IPS DF 6.9 (cell line): ENCODE results near the gene YY1.
"Not testable (repeated sequence)": the region's sequence is repeated elsewhere in the genome, so short reads cannot be mapped to it uniquely, and the experiment has no call there.

Experiments
- DNase-seq: peaks from one replicate; pipeline ENCODE4 v3.0.0-alpha.2; 2013; ENCODE audit warnings: low read depth, low spot score
- H3K27ac ChIP-seq: one replicate; pipeline ENCODE4 v1.5.1; 2013; ENCODE audit warnings: low read length, control low read depth
- H3K27me3 ChIP-seq: 2 replicates; pipeline ENCODE4 v1.6.1; 2013; ENCODE audit warnings: mild to moderate bottlenecking, low read length; ENCODE audit not compliant: control insufficient read depth, insufficient read depth
- H3K36me3 ChIP-seq: 2 replicates; pipeline ENCODE4 v1.6.1; 2013; ENCODE audit warnings: low read length; ENCODE audit not compliant: control insufficient read depth, insufficient read depth
- H3K4me1 ChIP-seq: 2 replicates; pipeline ENCODE4 v1.6.1; 2013; ENCODE audit warnings: low read length; ENCODE audit not compliant: control insufficient read depth, insufficient read depth
- H3K4me3 ChIP-seq: 2 replicates; pipeline ENCODE4 v1.5.1; 2013; ENCODE audit warnings: mild to moderate bottlenecking, low read length
- H3K9me3 ChIP-seq: 2 replicates; pipeline ENCODE4 v1.6.1; 2013; ENCODE audit warnings: low read length, inconsistent platforms; ENCODE audit not compliant: control insufficient read depth, insufficient read depth
- WGBS: extraction: QIAGEN DNeasy Blood & Tissue Kit; methylation state at CpG from one replicate; pipeline ENCODE4 v1.1.7; 2013; ENCODE audit warnings: mixed read lengths, missing lambda C conversion rate; ENCODE audit not compliant: insufficient read length, insufficient coverage; 5-methylcytosine and 5-hydroxymethylcytosine counted together

The YY1 gene

DNA sequence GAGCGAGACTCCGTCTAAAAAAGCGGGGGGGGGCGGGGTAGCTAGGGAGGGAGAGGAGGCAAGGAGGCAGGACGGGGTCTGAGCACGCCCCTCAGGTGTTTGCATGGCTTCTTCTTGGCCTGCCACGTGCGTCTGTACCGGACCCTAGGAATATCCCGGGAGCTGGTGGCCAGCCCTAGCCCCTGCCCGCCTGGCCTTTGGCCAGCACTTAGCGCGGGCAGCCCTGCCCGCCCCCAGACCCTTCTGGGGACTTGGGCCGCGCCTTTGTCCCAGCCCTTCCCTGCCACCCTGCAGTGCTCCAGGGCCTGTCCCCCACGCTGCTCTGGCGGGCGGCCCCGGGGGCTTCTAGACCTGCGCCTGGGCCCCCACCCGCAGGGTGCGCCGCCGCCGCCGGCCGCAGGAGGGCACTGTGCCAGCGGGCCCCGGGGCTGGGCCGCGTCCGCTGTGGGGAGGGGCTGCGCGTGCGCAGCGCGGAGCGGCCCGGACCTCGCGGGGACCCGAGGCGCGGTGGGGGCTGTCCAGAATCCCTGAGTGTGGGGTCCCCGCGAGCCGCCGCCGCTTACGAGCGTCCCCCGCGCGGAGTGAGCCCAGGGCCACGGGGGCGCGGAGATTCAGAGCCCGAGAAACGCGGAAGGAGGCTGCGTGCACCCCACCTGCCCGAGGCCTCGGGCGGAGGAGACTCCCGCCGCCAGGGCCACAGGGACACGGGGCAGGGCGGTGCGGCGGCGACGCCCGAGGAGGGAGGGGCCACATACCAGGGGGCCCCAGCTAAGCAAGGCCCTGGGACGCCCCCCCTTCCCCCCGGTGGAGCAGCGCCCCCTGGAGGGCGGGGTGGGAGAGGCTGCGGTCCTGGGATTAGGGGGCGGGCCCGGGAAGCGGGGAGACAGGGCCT lies 46.3 kb downstream of the YY1 start:
- H3K4me1 ChIP-seq, result peaks cover 8% of the 10 kb centered on the region
- no peaks in the 10 kb centered on the region for H3K27me3 ChIP-seq
- no CpG with 5 or more reads among the region's 82 CpGs for WGBS
- peak overlapping the region; percentile 73; the same call in 1 of the 2 replicates for H3K4me3 ChIP-seq
- H3K36me3 ChIP-seq, result no peaks in the 10 kb centered on the region
- DNase-seq, result no peak
- H3K27ac ChIP-seq, result no peak overlapping the region
- H3K9me3 ChIP-seq, result no peaks in the 10 kb centered on the region

DNA sequence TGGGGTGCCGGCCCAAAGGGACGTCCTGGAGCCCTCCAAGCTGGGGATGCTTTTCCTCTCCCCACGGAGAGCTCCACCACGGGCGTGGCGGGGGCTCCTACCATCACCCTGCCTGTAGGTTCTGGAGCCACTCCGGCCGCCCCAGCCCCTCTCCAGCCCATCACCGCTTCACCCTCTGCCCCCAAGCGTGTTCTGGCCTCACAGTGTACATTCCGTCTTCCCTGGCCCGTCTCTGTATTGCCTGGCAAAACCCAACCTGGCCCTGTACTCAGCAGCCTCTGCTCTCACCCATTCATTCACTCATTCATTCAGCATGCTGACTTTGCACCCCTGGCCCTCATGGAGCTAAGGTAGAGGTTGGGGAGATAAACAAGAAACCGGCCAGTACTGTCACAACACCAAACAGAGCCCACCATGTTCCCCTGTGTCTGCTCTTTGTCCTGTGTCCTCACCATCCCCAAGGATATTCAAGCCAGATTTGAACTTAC lies 47.0 kb downstream of the YY1 start:
- H3K4me1 ChIP-seq, result peaks cover 9% of the 10 kb centered on the region
- peaks cover 5% of the 10 kb centered on the region for H3K36me3 ChIP-seq
- no peak for DNase-seq
- H3K27me3 ChIP-seq, result no peaks in the 10 kb centered on the region
- H3K4me3 ChIP-seq, result peak overlapping the region; percentile 73; the same call in 1 of the 2 replicates
- no peak overlapping the region for H3K27ac ChIP-seq
- WGBS, result no CpG with 5 or more reads among the region's 13 CpGs
- H3K9me3 ChIP-seq, result no peaks in the 10 kb centered on the region

DNA sequence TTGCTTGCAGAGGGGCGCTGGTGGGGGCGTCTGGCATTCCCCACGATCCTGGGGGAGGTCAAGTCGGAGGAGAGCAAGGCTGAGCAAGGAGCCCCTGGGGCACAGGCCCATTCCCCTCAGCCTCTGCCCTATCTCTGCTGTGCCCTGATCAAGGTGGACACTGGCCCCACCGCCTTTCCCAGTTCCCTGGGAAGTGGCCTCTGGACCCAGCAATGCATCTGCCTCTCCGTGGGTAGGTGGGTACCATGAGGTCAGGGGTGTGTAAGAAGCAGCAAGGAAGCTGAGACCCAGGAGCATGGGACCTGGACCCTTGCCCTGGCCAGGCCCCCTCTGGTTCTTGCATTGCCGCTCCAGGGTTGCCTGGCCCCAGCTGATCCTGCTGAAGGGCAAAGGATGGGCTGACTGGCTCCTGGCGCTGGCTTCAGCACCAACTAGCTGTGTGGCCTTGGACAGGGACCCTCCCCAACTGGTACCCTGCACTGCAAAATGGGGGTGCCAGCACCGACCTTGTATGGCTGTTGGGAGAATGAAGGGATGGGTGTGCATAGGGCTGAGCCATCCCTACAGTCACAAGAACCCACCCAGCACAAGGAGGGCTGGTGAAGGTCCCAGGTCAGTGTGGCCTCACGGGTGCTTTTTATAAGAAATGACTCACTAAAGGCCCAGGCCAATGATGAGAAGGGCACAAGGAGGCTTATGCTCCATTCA lies 47.7 kb downstream of the YY1 start:
- H3K36me3 ChIP-seq, result peaks cover 12% of the 10 kb centered on the region
- no CpG with 5 or more reads among the region's 10 CpGs for WGBS
- H3K4me3 ChIP-seq, result no peak overlapping the region
- H3K4me1 ChIP-seq, result peaks cover 9% of the 10 kb centered on the region
- H3K27ac ChIP-seq, result no peak overlapping the region
- no peak for DNase-seq
- H3K27me3 ChIP-seq, result no peaks in the 10 kb centered on the region
- no peaks in the 10 kb centered on the region for H3K9me3 ChIP-seq

DNA sequence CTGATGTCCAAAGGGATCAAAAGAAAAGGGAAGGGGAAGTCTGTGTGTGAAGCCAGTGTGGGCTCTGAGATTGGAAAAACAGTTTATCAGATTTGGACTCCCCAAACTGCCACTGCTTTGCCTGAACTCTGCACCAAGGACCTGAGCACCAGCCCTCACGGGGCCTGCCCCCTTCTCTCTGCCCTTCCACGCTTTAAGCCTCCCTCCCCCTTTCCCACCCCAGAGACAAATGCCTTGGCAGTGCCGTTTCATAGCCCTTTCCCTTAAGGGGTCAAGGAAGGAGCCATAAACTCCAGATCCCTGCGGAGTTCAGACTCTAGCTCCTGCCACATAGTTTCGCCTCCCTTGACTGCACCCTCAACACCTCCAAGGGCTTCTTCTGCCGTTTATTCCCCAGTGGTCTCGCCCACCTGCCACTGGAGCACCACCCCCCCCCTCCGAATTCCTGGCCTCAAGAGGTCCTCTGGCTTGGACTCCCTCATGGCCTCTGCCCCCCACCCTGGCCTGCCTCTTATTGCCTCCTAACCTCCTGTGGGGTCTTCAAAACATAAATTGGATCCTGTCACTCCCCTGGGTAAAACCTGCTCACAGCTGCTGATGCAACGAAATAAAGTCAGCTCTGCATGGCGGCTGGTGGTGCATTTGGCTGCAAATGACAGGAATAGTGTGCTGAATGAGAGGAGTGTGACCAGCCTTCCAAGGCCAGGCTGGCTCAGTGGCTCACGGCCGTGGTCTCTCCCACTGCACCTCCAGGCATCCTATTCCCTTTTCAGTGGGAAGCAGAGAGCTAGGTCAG lies 48.5 kb downstream of the YY1 start:
- H3K4me3 ChIP-seq, result no peak overlapping the region
- WGBS, result no CpG with 5 or more reads among the region's 12 CpGs
- peaks cover 18% of the 10 kb centered on the region for H3K36me3 ChIP-seq
- no peaks in the 10 kb centered on the region for H3K27me3 ChIP-seq
- H3K4me1 ChIP-seq, result peaks cover 9% of the 10 kb centered on the region
- H3K27ac ChIP-seq, result no peak overlapping the region
- DNase-seq, result no peak
- H3K9me3 ChIP-seq, result no peaks in the 10 kb centered on the region

DNA sequence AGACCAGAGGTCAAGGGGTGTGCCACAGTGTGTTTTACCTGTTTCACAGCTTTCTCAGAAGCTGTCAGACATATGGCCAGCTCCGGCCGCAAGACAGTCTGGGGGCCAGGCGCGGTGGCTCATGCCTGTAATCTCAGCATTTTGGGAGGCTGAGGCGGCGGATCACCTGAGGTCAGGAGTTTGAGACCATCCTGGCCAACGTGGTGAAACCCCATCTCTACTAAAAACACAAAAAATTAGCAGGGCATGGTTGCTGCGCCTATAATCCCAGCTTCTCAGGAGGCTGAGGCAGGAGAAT lies 49.0 kb downstream of the YY1 start:
- no CpG with 5 or more reads among the region's 8 CpGs for WGBS
- not testable (repeated sequence) for H3K27ac ChIP-seq, DNase-seq, H3K9me3 ChIP-seq, H3K4me3 ChIP-seq, H3K27me3 ChIP-seq, H3K4me1 ChIP-seq
- peaks cover 24% of the 10 kb centered on the region for H3K36me3 ChIP-seq

DNA sequence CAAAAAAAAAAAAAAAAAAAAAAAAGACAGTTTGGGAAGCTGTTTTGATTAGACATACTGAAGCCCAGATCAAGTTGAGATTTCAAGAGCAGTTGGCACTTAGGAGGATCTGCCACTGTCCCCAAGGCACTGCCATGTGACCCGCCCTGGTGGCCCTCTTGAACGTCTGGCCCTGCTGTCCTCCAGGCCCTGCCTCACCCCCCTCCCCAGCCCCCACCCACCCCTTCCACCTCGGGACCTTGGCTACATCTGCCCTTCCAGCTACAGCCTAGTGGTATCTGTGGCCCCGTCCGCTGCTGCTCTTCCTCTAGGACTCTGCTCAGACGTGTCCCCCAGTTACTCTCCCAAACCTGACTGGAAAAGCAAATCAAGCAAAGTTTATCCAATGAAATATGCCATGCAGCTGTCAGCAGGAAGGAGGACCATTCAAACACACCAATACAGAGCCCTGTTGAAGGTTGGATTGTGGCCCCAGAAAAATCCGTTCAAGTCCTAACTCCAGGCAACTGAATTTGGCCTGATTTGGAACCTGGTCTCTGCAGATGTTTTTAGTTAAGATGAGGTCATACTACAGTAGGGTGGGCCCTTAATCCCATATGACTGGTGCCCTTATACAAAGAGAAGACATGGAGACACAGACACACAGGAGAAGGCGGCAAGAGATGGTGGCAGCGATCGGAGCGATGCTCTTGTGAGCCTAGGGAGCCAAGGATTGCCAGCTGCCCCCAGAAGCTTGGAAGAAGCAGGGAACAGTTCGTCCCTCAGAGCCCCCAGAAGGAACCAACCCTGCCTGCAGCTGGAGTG lies 49.6 kb downstream of the YY1 start:
- Histone ChIP-seq H3K27me3 (no peaks in the 10 kb centered on the region), H3K4me1 (peaks cover 9% of the 10 kb centered on the region), H3K9me3 (no peaks in the 10 kb centered on the region), H3K4me3 (no peak overlapping the region), H3K36me3 (peaks cover 26% of the 10 kb centered on the region), H3K27ac (no peak overlapping the region)
- WGBS, result no CpG with 5 or more reads among the region's 12 CpGs
- no peak for DNase-seq

DNA sequence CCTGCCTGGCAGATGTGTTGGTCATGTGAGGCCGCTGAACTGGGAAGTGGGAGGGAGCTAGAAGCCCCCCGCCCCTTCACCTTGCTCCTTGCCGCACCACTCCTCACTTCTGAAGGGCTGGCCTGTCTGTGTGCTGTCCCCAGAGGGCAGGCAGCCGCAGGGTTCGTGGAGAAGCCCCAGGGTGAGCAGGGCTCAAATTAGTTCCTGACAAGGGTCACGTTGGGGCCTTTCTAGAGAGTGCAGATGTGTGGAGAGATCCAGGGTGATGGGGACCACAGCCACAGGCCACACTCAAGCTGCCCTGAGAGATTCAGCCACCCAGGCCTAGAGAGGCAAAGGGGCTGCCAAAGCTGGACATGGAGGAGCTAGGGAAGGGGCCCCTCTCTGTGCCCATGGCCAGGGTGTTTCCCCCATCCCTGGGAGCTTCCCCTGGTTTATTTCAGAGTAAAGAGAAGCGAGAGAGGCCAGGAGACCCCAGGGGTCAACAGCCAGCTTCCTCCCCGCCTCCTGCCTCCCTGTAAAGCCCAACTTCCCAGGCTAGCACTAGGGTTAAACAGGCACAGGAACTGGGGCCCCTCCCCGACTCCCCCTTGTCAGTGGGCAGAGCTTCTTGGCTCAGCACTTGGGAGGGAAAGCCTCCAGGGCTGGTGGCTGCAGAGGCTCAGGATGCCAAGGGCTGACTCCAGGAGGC lies 51.1 kb downstream of the YY1 start:
- Histone ChIP-seq H3K36me3 (peaks cover 26% of the 10 kb centered on the region), H3K9me3 (no peaks in the 10 kb centered on the region), H3K4me3 (no peak overlapping the region), H3K27me3 (no peaks in the 10 kb centered on the region), H3K27ac (no peak overlapping the region), H3K4me1 (peaks cover 5% of the 10 kb centered on the region)
- WGBS, result no CpG with 5 or more reads among the region's 9 CpGs
- DNase-seq, result no peak

DNA sequence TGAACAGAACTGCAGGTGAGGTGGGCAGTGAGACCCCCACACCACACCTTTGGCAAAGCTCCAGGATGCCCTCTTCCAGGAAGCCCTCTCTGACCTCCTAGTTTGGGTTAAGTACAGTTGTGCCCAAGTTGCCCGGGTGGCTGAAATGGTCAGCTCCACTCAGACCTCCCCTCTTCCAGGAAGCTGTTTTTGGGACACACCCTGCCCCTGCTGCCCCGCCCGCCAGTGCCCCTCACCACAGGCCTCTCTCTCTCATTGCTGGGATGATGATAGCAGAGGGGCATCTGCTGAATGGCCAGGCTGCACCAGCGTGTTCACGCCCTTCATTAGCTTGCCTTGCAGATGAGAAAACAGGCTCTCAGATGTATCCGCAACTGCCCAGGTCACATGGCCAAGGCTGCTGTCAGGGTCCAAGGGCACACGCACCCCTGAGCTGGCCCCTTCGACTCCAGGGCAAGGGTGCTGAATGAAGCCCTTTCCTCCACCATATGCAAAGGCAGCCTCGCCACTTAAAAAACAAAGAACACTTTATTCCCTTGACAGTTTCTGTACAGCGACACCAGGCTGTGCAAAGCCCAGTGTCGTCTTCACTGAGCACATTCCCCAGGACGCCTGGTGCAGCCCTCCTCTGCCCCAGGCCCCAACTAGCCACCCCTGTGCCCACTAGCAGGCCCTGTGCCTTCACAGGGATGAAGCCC lies 51.8 kb downstream of the YY1 start:
- peaks cover 5% of the 10 kb centered on the region for H3K4me1 ChIP-seq
- no peak for DNase-seq
- no peaks in the 10 kb centered on the region for H3K9me3 ChIP-seq
- peaks cover 26% of the 10 kb centered on the region for H3K36me3 ChIP-seq
- H3K27ac ChIP-seq, result no peak overlapping the region
- no peaks in the 10 kb centered on the region for H3K27me3 ChIP-seq
- H3K4me3 ChIP-seq, result no peak overlapping the region
- WGBS, result no CpG with 5 or more reads among the region's 12 CpGs
